Choroid plexus epithelial cell (primary cell): Measurements from ENCODE around the gene NGEF.
"Not testable (repeated sequence)": the region's sequence is repeated elsewhere in the genome, so short reads cannot be mapped to it uniquely, and the experiment has no call there.

Source experiments
- DNase-seq: peaks from one replicate; pipeline ENCODE4 v3.0.0-alpha.2; 2010; ENCODE audit warnings: low read depth
- H3K4me3 ChIP-seq: 2 replicates; pipeline ENCODE4 v1.5.1; 2011; ENCODE audit warnings: low read depth, mild to moderate bottlenecking, control low read depth, low read length, moderate library complexity
- TF ChIP-seq, protein P1 (sequence below): conservative IDR thresholded peaks from 2 replicates; pipeline ENCODE4 v1.5.1; 2011; ENCODE audit warnings: low read depth, mild to moderate bottlenecking, control low read depth, inconsistent platforms, low read length, moderate library complexity

NGEF gene

DNA sequence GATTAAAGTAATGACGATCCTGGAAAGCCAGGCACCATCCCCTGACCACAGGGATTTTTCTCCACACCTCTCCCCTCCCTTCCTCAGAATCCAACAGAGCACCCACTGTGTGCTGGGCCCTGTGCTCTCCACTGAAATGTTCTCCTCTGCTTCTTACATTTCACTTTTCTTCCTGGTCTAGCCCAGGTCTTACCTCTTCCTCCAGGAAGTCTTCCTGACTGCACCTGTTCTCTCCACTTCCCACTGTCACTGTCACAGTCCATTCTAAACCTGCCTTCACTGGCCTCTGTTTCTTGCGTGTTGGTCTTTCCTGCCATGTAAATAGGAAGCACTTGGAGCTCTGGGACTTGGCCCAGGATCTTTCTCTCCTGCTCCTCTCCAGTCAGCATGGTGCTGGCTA, 7.4 kb upstream of the NGEF start:
- no peak for DNase-seq

DNA sequence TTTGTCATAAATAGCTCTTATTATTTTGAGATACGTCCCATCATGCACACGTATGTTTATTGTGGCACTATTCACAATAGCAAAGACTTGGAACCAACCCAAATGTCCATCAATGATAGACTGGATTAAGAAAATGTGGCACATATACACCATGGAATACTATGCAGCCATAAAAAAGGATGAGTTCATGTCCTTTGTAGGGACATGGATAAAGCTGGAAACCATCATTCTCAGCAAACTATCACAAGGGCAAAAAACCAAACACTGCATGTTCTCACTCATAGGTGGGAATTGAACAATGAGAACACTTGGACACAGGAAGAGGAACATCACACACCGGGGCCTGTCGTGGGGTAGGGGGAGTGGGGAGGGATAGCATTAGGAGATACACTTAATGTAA, 6.6 kb upstream of the NGEF start:
- not testable (repeated sequence) for DNase-seq, H3K4me3 ChIP-seq

More for the DNA sequence above, 7.4 kb upstream of the NGEF start:
- TF ChIP-seq, protein P1, sequence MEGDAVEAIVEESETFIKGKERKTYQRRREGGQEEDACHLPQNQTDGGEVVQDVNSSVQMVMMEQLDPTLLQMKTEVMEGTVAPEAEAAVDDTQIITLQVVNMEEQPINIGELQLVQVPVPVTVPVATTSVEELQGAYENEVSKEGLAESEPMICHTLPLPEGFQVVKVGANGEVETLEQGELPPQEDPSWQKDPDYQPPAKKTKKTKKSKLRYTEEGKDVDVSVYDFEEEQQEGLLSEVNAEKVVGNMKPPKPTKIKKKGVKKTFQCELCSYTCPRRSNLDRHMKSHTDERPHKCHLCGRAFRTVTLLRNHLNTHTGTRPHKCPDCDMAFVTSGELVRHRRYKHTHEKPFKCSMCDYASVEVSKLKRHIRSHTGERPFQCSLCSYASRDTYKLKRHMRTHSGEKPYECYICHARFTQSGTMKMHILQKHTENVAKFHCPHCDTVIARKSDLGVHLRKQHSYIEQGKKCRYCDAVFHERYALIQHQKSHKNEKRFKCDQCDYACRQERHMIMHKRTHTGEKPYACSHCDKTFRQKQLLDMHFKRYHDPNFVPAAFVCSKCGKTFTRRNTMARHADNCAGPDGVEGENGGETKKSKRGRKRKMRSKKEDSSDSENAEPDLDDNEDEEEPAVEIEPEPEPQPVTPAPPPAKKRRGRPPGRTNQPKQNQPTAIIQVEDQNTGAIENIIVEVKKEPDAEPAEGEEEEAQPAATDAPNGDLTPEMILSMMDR: no peak
- no peak overlapping the region for H3K4me3 ChIP-seq

DNA sequence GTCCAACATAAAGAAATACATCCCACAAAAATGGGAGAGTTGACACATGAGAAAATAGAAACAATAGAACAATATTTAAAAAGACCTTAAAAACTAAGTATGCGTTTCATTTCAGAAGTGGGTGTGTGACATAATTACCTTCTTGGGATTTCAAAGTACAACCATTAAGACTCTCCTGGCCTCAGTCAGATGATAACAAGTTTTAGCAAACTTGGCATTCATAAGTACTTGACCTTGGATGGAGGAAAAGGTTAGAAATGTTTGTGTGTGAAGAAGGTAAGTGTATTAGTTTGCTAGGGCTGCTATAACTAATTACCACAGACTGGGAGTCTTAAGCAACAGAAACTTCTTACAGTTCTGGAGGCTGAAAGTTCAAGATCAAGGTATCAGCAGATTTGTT, 4.9 kb upstream of the NGEF start:
- TF ChIP-seq, protein P1: no peak
- no peak overlapping the region for H3K4me3 ChIP-seq
- DNase-seq: no peak

DNA sequence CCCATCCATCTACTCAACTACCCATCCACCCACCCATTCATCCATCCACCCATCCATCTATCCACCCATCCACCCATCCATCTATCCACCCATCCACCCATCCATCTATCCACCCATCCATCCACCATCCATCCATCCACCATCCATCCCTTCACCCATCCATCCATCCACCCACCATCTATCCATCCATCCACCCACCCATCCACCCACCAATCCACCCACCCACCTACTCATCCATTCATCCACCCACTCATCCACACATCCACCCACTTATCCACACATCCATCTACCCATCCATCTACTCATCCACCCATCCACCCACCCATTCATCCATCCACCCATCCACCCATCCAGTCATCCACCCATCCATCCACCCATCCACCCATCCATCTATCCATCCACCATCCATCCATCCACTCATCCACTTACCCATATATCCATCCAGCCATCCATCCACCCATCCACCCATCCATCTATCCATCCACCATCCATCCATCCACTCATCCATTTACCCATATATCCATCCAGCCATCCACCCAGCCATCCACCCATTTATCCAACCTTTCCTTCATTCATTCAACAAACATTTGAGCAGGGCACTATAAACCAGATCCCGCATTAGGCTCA, 2.1 kb upstream of the NGEF start:
- TF ChIP-seq, protein P1: no peak
- no peak overlapping the region for H3K4me3 ChIP-seq
- DNase-seq: no peak

DNA sequence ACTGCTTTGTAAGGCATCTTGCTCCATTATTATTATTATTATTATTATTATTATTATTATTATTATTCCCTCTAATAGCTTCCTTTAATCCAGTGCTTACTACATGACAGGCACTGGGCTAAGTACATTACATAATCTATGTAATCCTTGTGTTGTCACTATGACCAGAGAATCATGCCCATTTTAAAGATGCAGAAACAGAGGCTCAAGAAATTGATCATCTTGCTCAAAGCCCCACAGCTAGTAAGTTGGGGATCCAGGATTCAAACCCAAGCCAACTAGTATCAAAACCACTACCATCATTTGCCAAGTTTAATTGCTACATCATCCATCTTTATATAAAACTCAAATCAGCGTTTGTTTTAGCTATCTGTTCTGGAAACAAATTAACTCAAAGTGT, 594 bp upstream of the NGEF start:
- no peak for DNase-seq
- no peak overlapping the region for H3K4me3 ChIP-seq
- TF ChIP-seq, protein P1: no peak

DNA sequence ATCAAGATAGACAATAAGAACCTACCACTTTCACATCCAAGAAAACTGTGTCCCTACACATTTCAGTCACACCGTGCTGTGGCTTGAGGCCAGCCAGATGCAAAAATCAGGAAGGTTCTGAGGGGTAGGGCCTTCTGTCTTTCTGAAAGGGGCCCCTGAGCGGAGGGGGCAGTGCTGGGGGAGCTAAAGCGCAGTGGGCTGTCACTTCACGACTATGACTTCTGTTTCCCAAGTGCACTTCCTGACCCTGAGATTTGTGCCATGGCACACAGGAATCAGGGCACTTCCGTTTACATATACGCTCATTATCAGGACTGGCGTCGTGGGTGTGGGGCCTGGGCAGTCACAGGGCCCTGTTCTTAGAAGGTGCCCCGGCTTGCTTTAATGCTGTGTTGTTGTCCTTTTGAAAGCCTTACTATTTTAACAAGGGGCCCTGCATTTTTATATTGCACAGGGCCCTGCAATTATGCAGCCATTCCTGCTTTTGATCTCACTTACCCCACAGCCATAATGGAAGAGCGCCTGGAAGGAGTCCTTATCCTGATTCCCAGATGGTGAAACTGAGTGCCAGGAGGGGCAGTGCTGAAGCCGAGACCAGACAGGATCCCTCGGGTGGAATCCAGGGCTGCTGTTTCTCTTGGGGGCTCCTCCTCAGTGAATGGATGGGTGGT, 620 bp downstream of the NGEF start:
- no peak for DNase-seq
- H3K4me3 ChIP-seq: no peak overlapping the region
- TF ChIP-seq, protein P1: no peak

DNA sequence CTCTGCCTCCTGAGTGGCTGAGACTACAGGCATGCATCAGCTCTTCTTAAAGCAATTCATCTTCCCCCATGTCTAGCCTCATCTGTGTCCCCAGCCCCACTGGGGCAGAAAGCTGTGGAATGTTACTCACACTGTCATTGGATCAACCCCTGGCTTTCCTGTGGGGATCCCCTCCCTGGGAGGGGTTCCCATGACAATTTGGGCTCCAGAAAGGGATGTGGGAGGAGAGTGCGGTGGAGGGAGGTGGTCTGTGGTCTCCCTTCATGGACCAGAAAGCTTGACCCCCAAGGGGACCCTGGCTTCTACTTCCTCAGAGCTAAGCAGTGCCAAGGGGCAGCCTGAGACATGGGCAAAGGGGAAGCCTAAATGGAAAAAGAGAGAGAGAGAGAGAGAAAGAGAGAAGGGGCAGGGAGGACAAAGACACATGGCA, 1.3 kb downstream of the NGEF start:
- DNase-seq: no peak

More for the DNA sequence above, 1.3 kb downstream of the NGEF start:
- no peak overlapping the region for H3K4me3 ChIP-seq
- TF ChIP-seq, protein P1: no peak
